NCI-H460 (cell line): ENCODE measurements around the gene RND1. TPM values are rescaled to one million over a fixed set of nuclear protein-coding genes. Genes with fewer than 3 reads are reported as not detected.
"Not testable (repeated sequence)": the region's sequence is repeated elsewhere in the genome, so short reads cannot be mapped to it uniquely, and the experiment has no call there.

ENCODE experiments used
- DNase-seq: peaks from one replicate; pipeline ENCODE4 v3.0.0-alpha.2; 2016; ENCODE audit warnings: low read depth; ENCODE audit errors: extremely low read depth
- polyA plus RNA-seq: library from polyadenylated mRNA; depleted of rRNA; stranded (reverse); fragments of >200 nt; gene quantifications from 2 replicates; pipeline ENCODE4 v1.2.3, GENCODE V29; 2014; cell fraction: nucleus; rRNA removed
- total RNA-seq: library from RNA; depleted of rRNA; stranded (reverse); fragments of >200 nt; shearing (Covaris generic); gene quantifications from 2 replicates; pipeline ENCODE4 v1.2.3, GENCODE V29; 2014; rRNA removed

The RND1 gene
- 0.17 TPM in 1 of 2 replicates, not detected in the other for total RNA-seq
- polyA plus RNA-seq, result not detected in 2 replicates

DNA sequence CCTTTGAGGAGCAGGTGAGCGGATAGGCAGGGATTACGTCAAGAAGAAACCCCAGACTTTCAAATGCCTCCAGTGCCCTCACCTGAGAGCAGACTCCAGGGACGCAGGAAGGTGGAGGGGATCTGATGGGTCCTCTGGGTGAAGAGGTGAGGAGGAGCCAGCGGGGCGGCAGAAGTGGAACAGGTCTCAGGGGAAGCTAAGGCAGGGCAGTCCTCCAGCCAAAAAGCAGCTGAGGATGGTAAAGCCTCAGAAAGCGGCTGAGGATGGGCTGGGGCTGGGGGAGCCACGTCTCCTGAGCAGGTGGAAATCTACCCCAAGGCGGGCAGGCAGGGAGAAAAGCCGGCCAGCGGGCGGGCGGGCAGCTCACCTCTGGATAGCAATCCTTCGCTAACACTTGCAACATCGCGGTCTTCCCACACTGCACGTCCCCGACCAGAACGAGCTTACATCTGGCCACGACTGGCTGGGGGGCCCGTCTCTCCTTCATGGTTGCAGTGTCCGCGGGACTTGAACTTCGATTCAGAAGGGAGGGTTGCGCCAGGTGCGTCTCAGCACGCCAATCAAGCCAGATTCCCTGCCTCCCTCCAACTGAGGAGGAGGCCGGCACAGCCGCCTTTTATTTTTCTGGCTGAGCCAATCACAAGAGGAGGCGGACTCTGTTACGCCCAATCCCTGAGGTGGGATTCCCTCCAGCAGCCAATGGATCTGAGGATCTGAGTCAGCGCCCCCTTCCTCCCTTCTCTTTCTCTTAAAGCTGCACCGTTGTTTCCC, at the start of gene RND1:
TSS of gene RND1 (minus strand) at position 590 of the 771 bp plus-strand sequence. CDS start at position 487, 103 bp downstream.
- DNase-seq, result peak; percentile 89

- no peak for DNase-seq
These were observed 44.5 kb upstream of the RND1 start for GRCh38 chr12:48910196-48910595.

- not testable (repeated sequence) for DNase-seq
These were observed 44.0 kb upstream of the RND1 start for GRCh38 chr12:48909698-48910097.

GRCh38 chr12:48907245-48907644, 41.6 kb upstream of the RND1 start:
- no peak for DNase-seq

- peak; percentile 86 for DNase-seq
These were observed 38.3 kb upstream of the RND1 start for GRCh38 chr12:48903982-48904411.

GRCh38 chr12:48903363-48903981, 37.8 kb upstream of the RND1 start:
- DNase-seq, result peak; percentile 43

- DNase-seq, result no peak
These were observed 35.6 kb upstream of the RND1 start for GRCh38 chr12:48901278-48901677.

GRCh38 chr12:48899651-48900050, 34.0 kb upstream of the RND1 start:
- DNase-seq, result no peak

GRCh38 chr12:48894271-48894670, 28.6 kb upstream of the RND1 start:
- DNase-seq, result no peak

DNA sequence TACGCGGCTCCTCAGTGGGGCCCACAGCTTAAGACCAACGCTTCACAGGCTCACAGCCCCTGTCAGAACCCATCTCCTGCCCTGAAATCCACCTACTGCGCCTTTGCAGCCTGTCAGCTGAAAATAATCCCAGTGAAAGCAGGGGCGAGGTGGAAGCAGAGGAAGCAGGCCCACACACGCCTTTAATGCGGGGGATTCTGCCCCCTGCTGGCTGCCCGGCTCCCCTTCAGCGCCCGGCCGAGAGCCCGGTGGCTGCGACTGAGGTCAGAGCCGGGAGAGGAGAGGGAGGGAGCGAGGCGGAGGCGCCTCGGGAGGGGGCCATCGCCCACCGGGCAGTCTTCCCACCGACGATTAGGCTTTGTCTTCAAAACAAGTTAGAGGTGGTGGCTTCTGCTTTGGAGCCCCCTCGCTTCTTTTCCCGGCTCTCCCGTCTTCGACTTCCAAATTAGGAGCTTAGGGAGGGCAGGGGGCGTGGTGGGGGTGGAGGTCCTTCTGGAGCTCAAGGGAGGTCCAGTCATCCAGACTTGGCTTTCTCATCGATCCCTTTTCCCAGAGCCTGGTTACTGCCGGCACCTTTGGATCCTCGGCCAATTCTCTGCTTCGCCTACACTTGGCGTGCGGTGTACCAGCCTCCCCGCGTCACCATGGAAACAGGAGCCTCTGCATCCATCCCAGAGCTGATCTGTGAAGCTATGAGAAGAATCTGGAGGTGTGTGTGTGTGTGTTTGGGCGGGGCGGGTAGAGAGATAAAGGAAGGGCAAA, 25.2 kb upstream of the RND1 start:
- DNase-seq, result peak; percentile 75

DNA sequence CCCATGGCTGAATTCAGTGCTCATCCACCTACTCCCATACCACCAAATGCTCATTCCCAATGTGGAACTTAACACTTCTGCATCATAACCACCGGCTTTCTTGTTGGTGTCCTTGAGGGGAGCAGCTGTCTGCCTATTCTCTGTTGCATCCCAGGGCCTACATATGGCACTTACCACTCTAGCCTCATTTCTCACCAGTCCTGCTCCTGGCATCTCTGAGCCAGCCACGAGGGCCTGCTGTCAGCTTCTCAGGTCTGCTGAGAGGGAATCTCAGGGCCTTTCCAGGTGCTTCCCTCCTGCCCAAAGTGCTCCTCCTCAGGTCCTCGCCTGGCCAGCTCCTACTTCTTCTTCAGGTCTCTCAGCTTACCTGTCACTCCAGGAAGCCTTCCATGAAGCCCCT, 24.0 kb upstream of the RND1 start:
- no peak for DNase-seq

DNA sequence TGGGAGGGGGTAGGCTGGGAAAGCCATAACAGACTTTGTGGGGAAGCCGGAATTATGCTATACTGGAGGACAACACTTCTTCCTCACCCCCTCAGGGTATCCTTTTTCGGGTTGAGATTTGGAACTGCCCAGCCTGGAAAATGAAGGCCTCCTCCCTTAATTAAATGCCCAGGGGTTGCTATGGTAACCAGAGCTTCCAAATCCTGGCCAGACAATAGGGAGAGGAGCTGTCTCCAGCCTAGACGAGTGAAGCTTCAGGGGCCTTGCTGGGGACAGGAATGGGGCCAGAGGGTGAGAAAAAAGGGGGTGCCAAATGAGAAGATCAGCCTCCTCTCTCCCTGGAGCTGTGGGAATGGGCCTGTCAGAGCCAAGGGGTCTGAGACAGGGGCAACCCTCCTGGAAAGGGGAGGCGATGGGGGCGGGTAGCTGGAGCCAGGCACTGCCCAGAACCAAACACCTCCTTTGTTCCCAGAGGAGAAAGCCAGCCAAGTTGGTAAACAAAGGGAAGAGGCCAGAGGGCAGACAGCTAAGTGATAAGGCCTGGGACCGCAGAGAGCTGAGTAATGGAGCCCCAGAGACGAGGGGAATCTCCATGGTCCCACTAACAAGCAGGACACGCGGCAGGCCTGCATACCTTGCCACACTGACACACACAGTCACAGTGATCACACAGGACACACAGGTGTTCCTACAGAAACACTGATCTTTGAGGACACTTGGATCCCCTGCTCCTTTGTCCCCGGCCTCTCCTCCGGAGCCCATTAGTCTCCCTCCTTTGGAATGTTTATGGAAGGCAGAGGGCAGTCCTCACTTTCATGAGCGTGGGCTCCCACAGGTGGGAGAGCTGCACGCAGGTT, 17.9 kb upstream of the RND1 start:
- DNase-seq, result no peak

DNA sequence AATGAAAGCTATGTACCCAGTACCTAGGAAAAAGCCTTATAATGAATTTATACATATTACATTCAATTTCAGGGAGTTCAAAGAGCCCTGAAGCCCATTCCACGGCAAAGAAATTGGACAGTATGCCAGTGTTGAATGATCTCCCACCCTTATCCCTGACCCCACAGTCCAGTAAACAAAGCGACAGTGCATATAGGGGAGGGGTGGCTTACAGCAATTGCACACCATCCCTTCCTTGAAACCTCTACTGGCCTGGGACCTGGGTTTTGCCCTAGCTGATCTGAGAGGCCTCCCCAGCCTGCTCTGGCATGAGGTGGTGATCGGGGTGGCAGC, 17.3 kb upstream of the RND1 start:
- no peak for DNase-seq

DNA sequence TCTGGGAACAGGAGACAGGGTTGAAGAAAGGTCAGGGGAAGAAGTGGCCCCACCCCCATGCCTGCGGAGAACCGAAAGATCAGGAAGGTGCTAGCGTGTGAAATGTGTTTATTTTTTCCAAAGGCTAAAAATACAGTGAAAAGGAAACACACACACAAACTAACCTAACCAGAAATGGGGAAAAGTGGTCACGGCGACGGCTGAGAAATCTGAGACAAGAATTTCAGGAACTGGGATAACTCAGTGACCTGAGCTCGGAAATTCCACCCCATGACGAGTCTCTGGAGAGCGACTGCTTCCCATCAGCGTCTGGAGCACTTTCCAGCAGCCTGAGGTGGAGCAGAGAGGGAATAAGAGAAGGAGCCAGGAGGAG, 16.6 kb upstream of the RND1 start:
- no peak for DNase-seq

DNA sequence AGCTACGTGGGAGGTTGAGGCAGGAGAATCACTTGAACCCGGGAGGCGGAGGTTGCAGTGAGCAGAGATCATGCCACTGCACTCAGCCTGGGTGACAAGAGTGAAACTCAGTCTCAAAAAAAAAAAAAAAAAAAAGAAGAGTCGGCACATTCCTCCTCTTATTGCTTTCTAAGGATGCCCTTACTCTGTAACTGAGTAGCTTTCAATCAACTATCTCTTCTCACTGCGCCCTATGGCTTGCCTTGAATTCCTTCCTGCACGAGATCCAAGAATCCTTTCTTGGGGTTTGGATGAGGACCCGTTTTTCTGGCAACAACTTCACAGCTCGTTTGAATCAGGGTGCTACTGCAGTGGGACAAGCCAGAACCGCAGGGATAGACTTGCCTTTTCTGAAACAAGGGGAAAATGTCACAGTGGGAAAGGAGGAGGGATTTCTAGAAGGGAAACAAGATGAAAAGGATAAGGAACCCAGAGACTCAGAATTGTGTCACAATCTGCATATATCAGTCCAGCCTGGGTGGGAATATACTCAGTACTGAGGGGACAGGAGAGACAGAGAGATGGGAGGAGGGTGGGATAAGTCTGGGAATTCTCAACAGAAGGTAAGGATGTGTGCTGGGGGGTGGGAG, 16.1 kb upstream of the RND1 start:
- no peak for DNase-seq

- DNase-seq, result no peak
These were observed 15.0 kb upstream of the RND1 start for GRCh38 chr12:48880647-48881046.

DNA sequence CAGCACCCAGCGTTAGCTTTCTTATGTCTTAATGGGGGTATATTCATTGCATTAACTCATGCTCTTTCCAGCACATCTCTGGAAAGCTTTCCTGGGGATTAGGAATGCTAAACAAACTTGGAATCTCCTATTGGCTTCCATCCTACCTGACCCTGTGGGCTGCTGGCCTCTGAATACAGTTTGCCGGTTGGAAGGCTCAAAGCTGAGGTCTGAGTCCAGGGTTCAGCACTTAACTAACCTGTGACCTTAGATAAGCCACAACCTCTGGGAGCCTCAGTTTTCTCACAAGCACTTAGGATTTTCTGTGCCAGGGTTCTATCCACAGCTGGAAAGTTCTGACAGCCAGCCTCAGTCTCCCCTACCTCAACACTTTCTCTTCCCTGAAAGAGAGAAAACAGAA, 12.9 kb upstream of the RND1 start:
- no peak for DNase-seq

GRCh38 chr12:48875944-48876515, 10.4 kb upstream of the RND1 start:
- DNase-seq, result no peak

DNA sequence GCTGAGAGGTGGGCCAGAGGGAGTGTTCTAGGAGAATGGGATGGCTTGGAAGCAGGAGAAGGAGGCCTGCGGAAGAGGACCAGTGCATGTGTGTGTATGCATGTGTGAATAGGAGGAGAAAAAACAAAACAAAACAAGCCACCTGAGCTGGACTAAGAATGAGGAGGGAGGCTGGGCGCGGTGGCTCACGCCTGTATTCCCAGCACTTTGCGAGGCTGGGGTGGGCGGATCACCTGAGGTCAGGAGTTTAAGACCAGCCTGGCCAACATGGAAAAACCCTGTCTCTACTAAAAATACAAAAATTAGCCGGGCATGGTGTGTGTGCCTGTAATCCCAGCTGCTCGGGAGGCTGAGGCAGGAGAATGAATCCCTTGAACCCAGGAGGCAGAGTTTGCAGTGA, 7.9 kb upstream of the RND1 start:
- DNase-seq, result not testable (repeated sequence)

DNA sequence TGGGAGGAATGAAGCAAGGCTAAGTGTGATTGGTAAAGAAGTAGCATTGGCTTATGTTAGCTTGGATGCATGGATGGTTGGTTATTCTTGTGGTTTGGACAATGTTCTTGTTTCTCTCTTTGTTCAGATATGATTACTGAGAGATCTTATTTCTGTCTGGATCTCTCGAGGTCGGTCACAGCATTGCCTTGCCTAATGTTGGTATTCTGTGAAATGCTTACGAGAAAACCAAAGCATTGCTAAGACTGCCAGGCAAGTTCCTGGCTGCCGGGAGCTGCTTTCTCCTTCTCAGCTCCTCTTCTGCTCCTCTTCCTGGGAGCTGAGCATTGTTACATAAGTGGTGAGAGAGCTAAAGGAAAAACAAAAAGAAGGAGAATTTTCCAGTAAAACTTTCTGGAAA, 7.4 kb upstream of the RND1 start:
- DNase-seq, result no peak
